ENCODE data around the gene DMD.

The DMD gene

DNA sequence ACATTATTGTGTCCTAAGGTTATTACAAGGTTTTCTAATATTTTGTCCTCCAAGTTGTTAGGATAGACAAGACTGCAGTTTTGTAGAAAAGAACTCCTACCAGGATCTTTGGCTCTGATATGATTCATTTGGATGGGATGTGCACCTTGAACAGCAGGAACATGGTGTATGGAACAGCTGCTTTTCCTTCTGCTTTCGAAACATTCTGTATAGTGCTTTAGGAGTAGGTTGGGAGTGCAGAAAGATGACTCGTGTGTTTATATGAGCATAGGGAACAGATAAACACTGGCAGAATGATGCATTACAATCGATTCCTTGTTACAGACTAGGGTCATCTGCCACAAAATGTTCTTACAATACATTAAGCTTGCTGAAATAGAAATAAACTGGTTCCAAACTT lies 790.1 kb downstream of the DMD start:
- H3K4me3 ChIP-seq (ENCODE audit: low read depth, low read length), result no peak overlapping the region
- TF ChIP-seq CTCF (IDR thresholded peaks at IDR 0.05; ENCODE audit: low read depth, low read length), result no peak
- no peak for DNase-seq
- H3K27me3 ChIP-seq, result no peaks in the 10 kb centered on the region
- no peaks in the 10 kb centered on the region for H3K9me3 ChIP-seq
- H3K36me3 ChIP-seq, result no peaks in the 10 kb centered on the region
- no peaks in the 10 kb centered on the region for H3K4me1 ChIP-seq

DNA sequence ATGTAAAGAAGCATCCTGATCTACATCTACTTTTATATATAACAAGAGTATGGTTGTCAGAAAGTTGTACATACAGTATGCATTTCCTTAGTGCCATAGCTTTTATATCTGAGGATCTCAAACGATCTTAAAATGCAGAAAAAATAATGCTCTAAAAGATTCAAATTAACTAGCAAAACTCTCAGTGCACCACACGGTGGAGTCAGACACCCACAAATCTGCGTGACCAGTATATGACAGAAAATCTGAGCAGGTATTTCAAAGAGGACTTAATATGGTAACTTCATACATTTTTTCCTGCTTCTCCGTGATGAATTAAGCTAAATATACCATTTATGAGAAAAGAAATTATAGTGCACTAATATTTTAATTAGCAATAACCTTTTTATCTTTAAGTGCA lies 803.0 kb downstream of the DMD start:
- TF ChIP-seq CTCF (IDR thresholded peaks at IDR 0.05; ENCODE audit: low read depth, low read length), result no peak
- no peak overlapping the region for H3K4me3 ChIP-seq (ENCODE audit: low read depth, low read length)
- no peaks in the 10 kb centered on the region for H3K9me3 ChIP-seq
- DNase-seq, result peak; percentile 0
- no peaks in the 10 kb centered on the region for H3K27me3 ChIP-seq
- H3K4me1 ChIP-seq, result no peaks in the 10 kb centered on the region
- no peaks in the 10 kb centered on the region for H3K36me3 ChIP-seq

DNA sequence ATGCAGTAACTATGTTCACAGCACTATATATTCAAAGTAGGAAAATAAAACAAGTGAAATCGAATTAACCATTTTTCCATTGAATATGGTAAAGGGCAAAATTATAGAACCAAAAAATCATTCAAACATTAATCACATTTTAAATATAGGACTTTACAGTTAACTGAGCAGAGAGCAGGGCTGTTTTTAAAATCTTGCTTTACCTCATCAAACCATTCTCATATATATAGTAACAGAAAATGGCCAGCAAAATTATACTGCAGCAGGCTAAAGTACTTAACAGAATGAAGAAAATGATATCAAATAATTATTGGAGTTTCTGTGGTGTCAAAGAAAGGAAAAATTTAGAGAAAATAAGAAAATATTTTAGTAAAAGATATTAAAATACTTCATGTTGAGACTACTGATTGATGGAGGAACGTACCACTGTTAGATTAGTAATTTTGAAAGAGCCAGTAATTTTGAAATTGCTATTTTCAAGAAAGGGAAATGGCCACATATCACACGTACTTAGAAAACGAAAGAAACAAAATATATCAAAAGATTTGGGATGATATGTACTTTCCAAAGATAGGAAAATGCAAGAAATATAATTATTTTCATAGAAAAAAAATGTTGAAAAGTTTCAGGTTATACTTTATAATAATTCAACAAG lies 813.7 kb downstream of the DMD start:
- H3K4me3 ChIP-seq (ENCODE audit: low read depth, low read length), result no peak overlapping the region
- no peaks in the 10 kb centered on the region for H3K27me3 ChIP-seq
- no peaks in the 10 kb centered on the region for H3K4me1 ChIP-seq
- no peak for DNase-seq
- H3K9me3 ChIP-seq, result no peaks in the 10 kb centered on the region
- H3K36me3 ChIP-seq, result no peaks in the 10 kb centered on the region
- TF ChIP-seq CTCF (IDR thresholded peaks at IDR 0.05; ENCODE audit: low read depth, low read length), result no peak

DNA sequence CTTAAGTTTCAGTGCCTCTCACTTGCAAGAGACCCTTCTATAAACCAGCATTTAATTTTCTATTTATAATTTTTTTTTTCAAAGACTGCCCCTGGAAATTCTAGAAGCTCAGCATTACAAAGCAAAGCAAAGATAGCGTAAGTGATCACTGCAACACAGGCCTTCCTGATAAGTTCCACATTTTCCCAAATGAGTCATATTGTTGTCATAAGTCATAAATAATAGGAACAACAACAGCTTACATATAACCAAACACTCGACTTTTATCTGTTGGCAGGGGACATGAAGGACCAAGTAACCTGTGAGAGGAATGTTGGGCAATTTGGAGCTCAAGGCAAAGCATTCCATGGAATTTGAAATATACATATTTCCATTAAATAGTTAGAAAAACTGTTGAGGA lies 815.5 kb downstream of the DMD start:
- no peaks in the 10 kb centered on the region for H3K4me1 ChIP-seq
- no peak overlapping the region for H3K4me3 ChIP-seq (ENCODE audit: low read depth, low read length)
- no peaks in the 10 kb centered on the region for H3K9me3 ChIP-seq
- no peak for DNase-seq
- no peak for TF ChIP-seq CTCF (IDR thresholded peaks at IDR 0.05; ENCODE audit: low read depth, low read length)
- no peaks in the 10 kb centered on the region for H3K36me3 ChIP-seq
- no peaks in the 10 kb centered on the region for H3K27me3 ChIP-seq

DNA sequence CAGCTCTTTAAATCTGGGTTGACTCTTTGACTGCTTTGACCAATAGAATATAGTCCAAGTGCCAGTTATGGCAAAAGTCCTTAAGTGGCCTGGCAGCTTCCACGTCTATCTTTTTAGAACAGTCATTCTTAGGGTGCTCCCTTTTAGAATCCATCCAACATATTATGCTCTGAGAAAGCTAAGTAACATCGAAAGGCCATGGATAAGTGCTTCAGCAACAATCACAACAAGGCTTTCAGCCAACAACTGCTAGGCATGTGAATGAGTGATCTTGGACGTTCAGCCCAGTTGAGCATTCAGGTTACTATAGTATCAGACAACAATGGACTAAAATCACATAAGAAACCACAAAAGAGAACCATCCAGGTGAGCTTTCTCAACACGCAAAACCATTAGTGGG lies 818.7 kb downstream of the DMD start:
- no peaks in the 10 kb centered on the region for H3K27me3 ChIP-seq
- H3K36me3 ChIP-seq, result no peaks in the 10 kb centered on the region
- DNase-seq, result no peak
- no peak overlapping the region for H3K4me3 ChIP-seq (ENCODE audit: low read depth, low read length)
- H3K4me1 ChIP-seq, result no peaks in the 10 kb centered on the region
- no peak for TF ChIP-seq CTCF (IDR thresholded peaks at IDR 0.05; ENCODE audit: low read depth, low read length)
- H3K9me3 ChIP-seq, result no peaks in the 10 kb centered on the region

GRCh38 chrX:32370456-32371205 lies 840.7 kb downstream of the DMD start:
- Histone ChIP-seq H3K36me3 (no peaks in the 10 kb centered on the region), H3K27me3 (no peaks in the 10 kb centered on the region), H3K4me1 (no peaks in the 10 kb centered on the region), H3K4me3 (ENCODE audit: low read depth, low read length) (no peak overlapping the region), H3K9me3 (no peaks in the 10 kb centered on the region)
- no peak for DNase-seq
- TF ChIP-seq CTCF (IDR thresholded peaks at IDR 0.05; ENCODE audit: low read depth, low read length), result no peak

Data from BE2C (cell line).